NCI-H526 treated with DMSO at 0.1 percent for 48 hours (cell line): ENCODE results near the gene DYNLL1.
"Not testable (repeated sequence)": the region's sequence is repeated elsewhere in the genome, so short reads cannot be mapped to it uniquely, and the experiment has no call there.

Source experiments
- DNase-seq: peaks from one replicate; lab custom pipeline; 2025; lab: John Stamatoyannopoulos, UW

Gene DYNLL1

GRCh38 chr12:120474616-120474960, 21.3 kb upstream of the DYNLL1 start:
- no peak for DNase-seq

- no peak for DNase-seq
These were observed 20.3 kb upstream of the DYNLL1 start for GRCh38 chr12:120475643-120476042.

DNA sequence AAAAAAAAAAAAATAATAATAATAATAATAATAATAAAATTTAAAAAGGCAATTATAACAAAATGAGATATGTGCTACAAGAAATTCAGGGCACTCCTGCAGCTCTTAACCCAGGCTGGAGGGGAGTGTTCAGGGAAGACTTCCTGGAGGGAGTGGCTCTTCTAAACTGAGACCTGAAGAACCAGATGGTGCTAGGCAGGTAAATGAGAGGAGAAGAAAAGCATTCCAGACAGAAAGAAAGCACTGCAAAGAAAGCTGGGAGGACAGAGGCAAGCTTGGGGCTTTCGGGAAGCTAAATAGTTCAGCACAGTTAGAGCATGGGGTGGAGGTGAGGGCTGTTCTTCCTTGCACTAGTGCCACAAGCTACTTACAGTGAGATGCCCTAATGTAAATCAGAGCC, 16.5 kb upstream of the DYNLL1 start:
- no peak for DNase-seq

DNA sequence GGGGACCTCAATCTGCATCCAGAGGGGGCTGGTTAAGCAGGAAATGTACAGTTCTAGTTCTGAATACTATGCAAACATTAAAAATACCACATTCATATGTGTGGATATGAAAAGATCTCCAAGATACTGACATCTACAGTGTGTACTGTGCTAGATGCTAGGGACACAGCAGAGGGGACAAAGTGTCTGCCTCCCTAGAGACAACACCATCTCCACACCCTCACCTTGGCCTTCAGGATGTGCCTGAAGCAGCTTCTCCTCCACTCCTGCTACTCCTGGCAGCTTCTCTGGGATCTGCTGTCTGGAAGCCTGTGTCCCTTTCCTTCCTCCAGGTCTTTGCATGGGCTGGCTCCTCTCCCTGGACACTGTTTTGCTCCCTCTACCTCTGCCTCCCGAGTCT, 15.7 kb upstream of the DYNLL1 start:
- no peak for DNase-seq

DNA sequence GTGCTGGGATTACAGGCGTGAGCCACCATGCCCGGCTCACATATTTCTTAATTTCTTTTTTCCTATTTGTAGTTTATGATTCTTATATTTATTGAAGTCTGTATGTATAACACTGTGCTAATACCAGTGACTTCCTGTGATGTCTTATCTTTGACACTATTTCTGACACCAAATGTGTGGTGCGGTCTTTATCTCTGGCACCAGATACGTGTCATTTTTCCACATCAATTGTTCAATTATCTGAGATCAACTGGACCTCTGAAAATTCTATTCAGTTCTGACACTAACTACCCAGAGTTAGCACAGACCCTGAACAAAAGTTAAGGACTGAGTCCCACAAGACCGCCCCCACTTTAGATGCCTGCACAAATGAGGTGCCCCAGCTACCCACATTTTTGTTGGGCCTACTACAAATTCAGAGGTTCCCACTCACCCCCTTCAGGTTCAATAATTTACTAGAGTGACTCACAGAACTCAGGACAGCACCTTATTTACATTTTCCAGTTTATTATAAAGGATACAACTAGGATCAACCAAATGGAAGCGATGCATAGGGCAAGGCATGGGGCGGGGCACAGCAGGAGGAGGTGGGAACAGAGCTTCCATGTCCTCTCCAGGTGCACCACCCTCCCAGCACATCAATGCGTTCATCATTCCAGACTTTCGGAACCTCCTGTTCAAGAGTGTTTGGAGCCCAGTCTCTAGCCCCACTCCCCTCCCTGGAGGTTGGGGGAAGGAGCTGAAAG, 14.7 kb upstream of the DYNLL1 start:
- DNase-seq, result no peak

- DNase-seq, result no peak
These were observed 12.3 kb upstream of the DYNLL1 start for GRCh38 chr12:120483621-120484020.

- no peak for DNase-seq
These were observed 9.7 kb upstream of the DYNLL1 start for GRCh38 chr12:120485961-120486881.

DNA sequence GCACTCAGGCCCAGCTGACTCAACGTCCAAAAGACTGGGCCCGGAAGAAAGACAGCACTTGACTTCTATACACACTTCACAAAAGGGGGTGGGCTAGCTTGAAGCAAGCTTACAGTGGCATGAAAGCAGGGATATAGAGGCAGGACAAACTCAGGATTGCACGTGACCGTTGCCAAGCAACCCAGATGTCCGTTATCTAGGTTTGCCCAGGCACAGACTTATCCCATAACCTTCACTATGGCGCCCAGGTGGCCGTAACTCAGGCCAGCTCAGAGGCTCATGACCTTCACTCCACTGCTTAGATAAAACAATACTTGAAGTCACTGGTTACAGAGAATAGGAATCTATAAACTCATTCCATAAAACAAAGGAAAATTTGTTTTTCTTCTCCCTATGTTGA, 8.4 kb upstream of the DYNLL1 start:
- DNase-seq, result not testable (repeated sequence)

- DNase-seq, result no peak
These were observed 7.8 kb upstream of the DYNLL1 start for GRCh38 chr12:120488057-120488640.

DNA sequence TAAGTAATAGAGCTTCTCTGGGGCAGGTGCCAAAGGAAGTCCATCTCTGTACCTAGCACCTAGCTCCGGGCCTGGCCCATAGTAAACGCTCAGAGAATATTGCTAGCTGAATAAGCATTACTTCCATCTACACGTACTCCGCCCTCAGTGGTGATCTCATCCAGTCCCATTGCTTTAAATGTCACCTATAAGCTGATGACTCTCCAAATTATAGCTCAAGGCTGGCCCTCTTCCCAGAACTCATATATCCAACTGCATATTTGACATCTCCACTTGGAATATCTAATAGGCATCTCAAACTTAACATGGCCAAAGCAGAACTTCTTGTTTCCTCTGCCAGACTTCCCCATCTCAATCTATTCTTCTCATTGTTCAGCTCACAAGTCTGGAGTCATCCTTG, 6.9 kb upstream of the DYNLL1 start:
- no peak for DNase-seq

DNA sequence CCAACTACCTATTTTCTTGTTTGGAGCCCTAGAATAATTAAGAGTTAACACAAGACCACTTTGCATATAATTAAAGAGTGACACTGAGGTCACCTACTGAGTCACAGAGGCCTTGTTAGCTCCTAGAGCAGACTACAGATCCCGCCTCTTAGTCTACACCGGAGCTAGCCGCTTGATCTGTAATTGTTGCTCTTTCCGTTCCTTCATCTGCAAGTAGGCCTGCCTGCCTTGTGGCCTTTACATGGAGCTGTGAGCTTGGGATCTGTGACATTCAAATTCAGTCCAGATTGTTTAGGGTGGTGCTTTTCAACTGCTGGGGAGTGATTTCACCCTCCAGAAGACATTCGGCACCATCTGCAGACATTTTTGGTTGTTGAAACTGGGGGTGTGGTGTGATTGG, 5.6 kb upstream of the DYNLL1 start:
- DNase-seq, result no peak

- no peak for DNase-seq
These were observed 4.9 kb upstream of the DYNLL1 start for GRCh38 chr12:120490833-120491512.

DNA sequence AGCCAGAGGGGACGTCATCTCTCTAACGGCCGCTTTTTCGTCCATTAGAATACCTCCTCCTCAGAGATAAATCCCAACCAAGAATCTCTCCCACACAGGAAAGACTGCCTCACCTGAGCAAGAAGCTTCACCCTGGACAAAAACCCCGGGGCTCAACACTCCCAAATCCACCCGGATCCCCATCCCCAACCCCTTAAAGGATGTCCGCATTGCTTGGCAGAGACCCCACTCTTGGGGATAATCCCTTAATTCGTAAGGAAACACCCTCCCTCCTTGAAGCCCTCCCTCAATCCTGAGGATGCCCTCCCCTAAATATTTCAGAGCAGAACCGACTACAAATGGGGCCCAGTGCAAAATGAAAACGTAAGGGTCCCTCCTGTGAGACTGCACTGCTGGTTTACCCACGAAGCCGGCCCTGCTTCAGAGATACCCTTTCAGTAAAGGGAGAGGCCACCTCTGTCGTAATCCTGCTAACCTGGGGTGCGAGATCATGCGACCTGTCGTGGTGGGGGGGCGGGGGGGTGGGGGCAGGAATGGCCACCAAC, 655 bp upstream of the DYNLL1 start:
- no peak for DNase-seq

DNA sequence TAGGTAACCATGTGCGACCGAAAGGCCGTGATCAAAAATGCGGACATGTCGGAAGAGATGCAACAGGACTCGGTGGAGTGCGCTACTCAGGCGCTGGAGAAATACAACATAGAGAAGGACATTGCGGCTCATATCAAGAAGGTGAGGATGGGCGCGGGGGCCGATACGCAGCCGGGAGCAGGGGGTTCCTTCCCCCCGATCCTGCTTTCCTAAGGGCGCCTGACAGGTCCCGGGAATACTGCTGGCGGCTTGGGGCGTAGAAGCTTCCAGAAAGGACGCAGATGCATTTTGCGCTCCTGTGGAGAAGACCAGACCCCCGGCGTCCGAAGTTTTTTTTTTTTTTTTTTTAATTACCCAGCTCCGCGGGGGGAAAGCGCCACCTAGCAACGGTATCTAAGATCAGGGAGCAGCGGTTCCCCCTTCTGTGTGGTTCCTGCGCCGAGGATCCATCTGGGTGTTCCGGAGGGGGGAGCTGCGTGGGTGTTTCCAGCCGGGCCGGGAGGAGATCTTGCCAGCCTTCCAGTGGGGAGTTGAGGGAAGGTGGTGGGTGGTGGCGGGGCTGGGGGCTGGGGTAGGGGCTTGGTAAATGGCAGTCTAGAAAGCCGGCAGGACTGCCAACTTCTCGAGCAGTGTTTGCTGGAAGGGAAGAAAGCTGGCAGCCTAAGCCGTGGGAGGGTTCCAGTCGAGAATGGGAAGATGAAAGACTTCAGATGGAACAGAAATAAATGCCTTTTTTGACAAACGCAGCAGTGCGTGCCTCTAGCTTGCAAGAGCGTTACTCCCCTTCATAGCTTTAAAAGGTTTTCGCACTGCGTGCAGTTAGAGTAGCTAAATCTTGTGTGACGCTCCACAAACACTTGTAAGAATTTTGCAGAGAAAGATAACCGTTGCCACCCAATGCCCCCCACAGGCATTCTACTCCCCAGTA, 764 bp downstream of the DYNLL1 start:
- DNase-seq, result peak; percentile 53

DNA sequence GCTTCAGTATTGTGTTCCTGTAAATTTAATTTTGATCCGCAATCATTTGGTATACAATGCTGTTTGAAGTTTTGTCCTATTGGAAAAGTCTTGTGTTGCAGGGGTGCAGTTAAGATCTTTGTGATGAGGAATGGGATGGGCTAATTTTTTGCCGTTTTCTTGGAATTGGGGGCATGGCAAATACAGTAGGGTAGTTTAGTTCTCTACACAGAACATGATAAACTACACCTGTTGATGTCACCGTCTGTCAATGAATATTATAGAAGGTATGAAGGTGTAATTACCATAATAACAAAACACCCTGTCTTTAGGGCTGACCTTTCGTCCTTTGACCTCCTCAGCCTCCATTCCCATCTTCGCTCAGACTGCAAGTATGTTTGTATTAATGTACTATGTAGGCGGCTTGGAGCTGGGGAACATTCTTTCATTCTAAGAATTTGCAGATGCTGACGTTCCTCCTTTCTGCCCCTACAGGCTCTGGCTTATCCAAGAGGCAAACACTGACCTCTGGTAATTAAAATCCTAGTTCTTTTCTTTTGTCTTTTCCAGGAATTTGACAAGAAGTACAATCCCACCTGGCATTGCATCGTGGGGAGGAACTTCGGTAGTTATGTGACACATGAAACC, 1.7 kb downstream of the DYNLL1 start:
- no peak for DNase-seq

DNA sequence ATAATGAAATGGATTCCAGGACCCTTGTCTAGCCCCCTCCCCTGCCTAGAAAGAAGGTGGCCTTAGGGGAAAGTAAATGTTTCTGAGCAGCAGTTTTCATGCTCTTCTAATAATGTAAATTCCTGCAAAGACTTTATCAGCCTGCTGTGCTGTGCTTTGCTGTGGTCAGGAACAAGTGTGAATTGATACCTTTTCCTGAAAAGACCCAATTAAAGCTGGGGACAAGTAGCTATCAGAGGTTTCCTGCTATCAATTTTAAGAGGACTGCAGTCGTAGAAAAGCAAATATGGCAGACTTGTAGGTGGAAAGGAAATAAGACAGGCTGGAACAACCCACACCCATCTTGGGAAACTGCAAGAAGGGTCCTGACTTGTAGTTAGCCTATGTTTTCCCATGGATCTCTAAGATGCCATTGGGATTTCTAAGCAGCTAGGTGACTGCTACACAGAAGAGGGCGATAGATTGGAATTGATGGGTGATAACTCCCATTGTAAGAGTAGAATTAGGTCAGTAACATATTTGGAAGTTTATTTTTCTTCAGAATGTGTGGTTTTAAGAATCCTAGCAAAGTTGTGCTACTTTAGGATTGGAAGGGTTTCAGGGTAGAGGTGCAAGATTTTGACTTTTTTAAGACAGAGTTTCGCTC, 3.1 kb downstream of the DYNLL1 start:
- no peak for DNase-seq

GRCh38 chr12:120500581-120500980, 4.7 kb downstream of the DYNLL1 start:
- no peak for DNase-seq

GRCh38 chr12:120504587-120504986, 8.7 kb downstream of the DYNLL1 start:
- no peak for DNase-seq

DNA sequence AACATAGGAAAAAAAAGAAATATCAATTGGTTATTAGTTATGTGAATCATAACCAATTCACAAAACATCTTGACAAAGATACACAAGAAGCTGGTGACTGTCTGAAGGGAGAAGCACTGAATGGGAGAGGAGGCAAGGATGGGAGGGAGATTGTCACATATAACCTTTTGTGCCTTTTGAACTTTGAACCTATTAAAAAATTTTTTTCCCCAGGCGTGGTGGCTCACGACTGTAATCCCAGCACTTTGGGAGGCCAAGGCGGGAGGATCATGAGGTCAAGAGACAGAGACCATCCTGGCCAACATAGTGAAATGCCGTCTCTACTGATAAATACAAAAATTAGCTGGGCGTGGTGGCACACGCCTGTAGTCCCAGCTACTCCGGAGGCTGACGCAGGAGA, 12.6 kb downstream of the DYNLL1 start:
- no peak for DNase-seq

GRCh38 chr12:120514002-120514401, 18.1 kb downstream of the DYNLL1 start:
- no peak for DNase-seq
